Endothelial cell of umbilical vein (primary cell): ENCODE measurements around the gene HNRNPH3.

Experiments
- CTCF ChIP-seq, 2 donors: IDR thresholded peaks; 1 replicate in 1 of 2; 2 replicates in 1 of 2; pipeline ENCODE4 v1.5.1; 2011; ENCODE audit warnings: low read length in 2 of 2, mild to moderate bottlenecking in 2 of 2, moderate library complexity in 2 of 2, control low read depth in 1 of 2, inconsistent platforms in 1 of 2, low read depth in 1 of 2; ENCODE audit not compliant: insufficient read depth in 1 of 2; ENCODE audit errors: extremely low read depth in 1 of 2
- EZH2 ChIP-seq: IDR thresholded peaks from 2 replicates; pipeline ENCODE4 v1.6.1; 2012; ENCODE audit warnings: borderline replicate concordance, low read depth, mild to moderate bottlenecking, moderate library complexity, low read length, inconsistent platforms; ENCODE audit not compliant: severe bottlenecking
- POLR2A ChIP-seq: IDR thresholded peaks from 2 replicates; pipeline ENCODE4 v1.6.1; 2012; ENCODE audit warnings: low read depth, mild to moderate bottlenecking, control low read depth, low read length
- POLR2AphosphoS5 ChIP-seq: IDR thresholded peaks from 2 replicates; pipeline ENCODE4 v1.6.1; 2012; ENCODE audit warnings: low read depth, mild to moderate bottlenecking, control low read depth, low read length, moderate library complexity; ENCODE audit not compliant: insufficient read depth

DNA sequence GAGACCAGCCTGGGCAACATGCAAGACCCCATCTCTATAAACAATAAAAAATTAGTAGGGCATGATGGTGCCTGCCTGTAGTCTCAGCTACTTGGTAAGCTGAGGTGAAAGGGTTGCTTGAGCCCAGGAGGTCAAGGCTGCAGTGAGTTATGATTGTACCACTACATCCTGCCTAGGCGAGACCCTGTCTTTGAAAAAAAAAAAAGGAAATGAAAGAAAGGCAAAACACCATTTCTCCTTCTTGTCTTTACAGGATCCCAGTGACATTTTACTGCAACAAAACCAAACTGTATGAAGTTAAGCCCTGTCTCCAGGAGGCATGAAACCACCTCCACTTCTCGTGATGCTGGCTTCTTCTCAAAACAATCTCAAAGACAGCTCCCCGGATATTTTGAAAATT is 30.7 kb downstream of the HNRNPH3 start:
- TF ChIP-seq CTCF (IDR thresholded peaks at IDR 0.05; ENCODE audit: extremely low read depth in 1 of 2, insufficient read depth in 1 of 2, low read depth in 1 of 2, low read length in 2 of 2) (no peak), POLR2A (no peak), EZH2 (no peak), POLR2AphosphoS5 (no peak)
